GM12801 (cell line): ENCODE results near the gene THADA.

Experiments used
- TF ChIP-seq, protein P1 (sequence below): IDR thresholded peaks from one replicate; pipeline ENCODE4 v1.5.1; 2011; ENCODE audit warnings: control low read depth; ENCODE audit not compliant: insufficient read length; ENCODE audit errors: extremely low read depth

THADA gene

GRCh38 chr2:43267381-43267780 lies 328.5 kb downstream of the THADA start:
- TF ChIP-seq, protein P1, sequence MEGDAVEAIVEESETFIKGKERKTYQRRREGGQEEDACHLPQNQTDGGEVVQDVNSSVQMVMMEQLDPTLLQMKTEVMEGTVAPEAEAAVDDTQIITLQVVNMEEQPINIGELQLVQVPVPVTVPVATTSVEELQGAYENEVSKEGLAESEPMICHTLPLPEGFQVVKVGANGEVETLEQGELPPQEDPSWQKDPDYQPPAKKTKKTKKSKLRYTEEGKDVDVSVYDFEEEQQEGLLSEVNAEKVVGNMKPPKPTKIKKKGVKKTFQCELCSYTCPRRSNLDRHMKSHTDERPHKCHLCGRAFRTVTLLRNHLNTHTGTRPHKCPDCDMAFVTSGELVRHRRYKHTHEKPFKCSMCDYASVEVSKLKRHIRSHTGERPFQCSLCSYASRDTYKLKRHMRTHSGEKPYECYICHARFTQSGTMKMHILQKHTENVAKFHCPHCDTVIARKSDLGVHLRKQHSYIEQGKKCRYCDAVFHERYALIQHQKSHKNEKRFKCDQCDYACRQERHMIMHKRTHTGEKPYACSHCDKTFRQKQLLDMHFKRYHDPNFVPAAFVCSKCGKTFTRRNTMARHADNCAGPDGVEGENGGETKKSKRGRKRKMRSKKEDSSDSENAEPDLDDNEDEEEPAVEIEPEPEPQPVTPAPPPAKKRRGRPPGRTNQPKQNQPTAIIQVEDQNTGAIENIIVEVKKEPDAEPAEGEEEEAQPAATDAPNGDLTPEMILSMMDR, result no peak

- TF ChIP-seq, protein P1, result no peak
Observed at GRCh38 chr2:43266711-43267111, 329.1 kb downstream of the THADA start.

DNA sequence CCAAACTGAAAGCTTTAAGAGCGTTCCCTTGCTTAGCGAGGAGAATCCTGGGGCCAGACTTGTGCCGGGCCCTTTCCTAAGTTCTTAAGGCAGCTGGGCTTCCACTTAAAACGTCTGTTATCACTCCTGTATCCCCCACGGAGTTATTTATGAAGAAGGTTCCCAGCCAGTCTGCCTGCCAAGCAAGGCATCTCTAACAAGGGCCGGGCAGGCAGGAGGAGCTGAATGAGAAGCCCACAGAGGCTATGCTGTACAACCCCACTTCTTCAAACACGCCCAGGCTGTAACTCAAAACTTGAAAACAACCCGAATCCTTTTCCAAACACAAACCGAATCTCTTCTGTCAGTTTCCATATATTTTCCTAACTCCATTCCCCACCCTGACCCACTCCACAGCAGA lies 330.4 kb downstream of the THADA start:
- TF ChIP-seq, protein P1, result no peak

DNA sequence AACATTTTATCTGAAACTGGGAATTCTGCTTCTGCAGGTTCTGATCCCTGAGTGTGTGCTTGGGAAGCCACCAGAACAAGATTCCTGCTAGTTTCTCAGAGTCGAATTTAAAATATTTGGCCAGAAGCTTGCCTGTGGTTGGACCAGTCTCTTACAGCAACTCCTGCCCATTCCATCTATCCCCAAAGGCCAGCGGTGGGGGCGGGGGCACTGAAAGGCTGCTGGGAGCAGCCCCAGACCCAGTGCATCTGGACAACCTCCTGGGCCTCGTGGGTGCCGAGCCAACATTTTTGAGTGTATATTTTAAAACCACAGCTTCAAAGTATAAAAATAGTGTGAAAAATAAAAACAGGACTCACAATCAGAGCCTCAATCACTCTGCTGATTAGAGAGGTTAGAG lies 330.8 kb downstream of the THADA start:
- TF ChIP-seq, protein P1, result no peak

GRCh38 chr2:43262951-43263350 lies 332.9 kb downstream of the THADA start:
- TF ChIP-seq, protein P1, result no peak

DNA sequence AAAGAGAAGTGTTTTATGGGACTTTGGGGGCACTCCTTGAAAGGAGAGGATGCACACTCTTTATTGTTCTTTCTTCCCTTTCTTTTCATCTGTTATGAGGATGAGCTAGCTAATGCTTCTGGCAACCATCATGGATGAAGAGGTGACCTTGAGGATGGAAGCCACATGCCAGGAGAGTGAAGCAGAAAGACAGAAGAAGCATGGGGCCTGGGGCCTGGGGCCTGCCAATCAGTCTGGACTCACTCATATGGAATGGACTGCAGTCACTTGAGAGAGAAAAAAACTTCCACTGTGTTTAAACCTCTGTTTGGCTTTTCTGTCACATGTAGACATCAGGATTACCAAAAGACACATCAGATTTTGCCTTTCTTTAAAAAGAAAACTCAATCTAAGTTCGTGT lies 333.6 kb downstream of the THADA start:
- TF ChIP-seq, protein P1, result no peak

- TF ChIP-seq, protein P1, result no peak
Observed at GRCh38 chr2:43259512-43259911, 336.3 kb downstream of the THADA start.
